RWPE2 (cell line): Measurements from ENCODE around the gene OSM.

Experiments
- ATAC-seq: fragments of 200-7000 bp; cut with Tn5 transposase; 3 replicates; pipeline ENCODE4 v1.9.1; 2021; ENCODE audit warnings: low read depth
- DNase-seq: peaks from one replicate; pipeline ENCODE4 v3.0.0-alpha.2; 2020; ENCODE audit warnings: low spot score
- H3K27ac ChIP-seq: fragments of 450-650 bp; 2 replicates; pipeline ENCODE4 v1.5.1; 2017; ENCODE audit warnings: mild to moderate bottlenecking; ENCODE audit not compliant: poor library complexity, severe bottlenecking
- H3K27me3 ChIP-seq: fragments of 250-450 bp; sonication (Bioruptor Pico); 2 replicates; pipeline ENCODE4 v1.5.1; 2021; ENCODE audit warnings: mild to moderate bottlenecking, moderate library complexity; ENCODE audit not compliant: insufficient read depth, poor library complexity, severe bottlenecking
- H3K36me3 ChIP-seq: fragments of 250-450 bp; sonication (Bioruptor Pico); 2 replicates; pipeline ENCODE4 v1.5.1; 2020; ENCODE audit warnings: low read depth, mild to moderate bottlenecking, moderate library complexity
- H3K4me1 ChIP-seq: fragments of 250-450 bp; sonication (Bioruptor Pico); 2 replicates; pipeline ENCODE4 v1.5.1; 2021; ENCODE audit warnings: mild to moderate bottlenecking, moderate library complexity; ENCODE audit not compliant: insufficient read depth, poor library complexity, severe bottlenecking
- H3K4me3 ChIP-seq: fragments of 250-450 bp; sonication (Bioruptor Pico); 2 replicates; pipeline ENCODE4 v1.5.1; 2021; ENCODE audit warnings: mild to moderate bottlenecking, moderate library complexity; ENCODE audit not compliant: severe bottlenecking
- H3K9me3 ChIP-seq: fragments of 250-450 bp; sonication (Bioruptor Pico); 2 replicates; pipeline ENCODE4 v1.5.1; 2021; ENCODE audit warnings: mild to moderate bottlenecking, moderate library complexity; ENCODE audit not compliant: severe bottlenecking
- TF ChIP-seq, protein P1 (sequence below): fragments of 450-650 bp; IDR thresholded peaks from one replicate; pipeline ENCODE4 v1.5.1; 2017; ENCODE audit warnings: mild to moderate bottlenecking, moderate library complexity; ENCODE audit not compliant: poor library complexity, severe bottlenecking

The OSM gene

DNA sequence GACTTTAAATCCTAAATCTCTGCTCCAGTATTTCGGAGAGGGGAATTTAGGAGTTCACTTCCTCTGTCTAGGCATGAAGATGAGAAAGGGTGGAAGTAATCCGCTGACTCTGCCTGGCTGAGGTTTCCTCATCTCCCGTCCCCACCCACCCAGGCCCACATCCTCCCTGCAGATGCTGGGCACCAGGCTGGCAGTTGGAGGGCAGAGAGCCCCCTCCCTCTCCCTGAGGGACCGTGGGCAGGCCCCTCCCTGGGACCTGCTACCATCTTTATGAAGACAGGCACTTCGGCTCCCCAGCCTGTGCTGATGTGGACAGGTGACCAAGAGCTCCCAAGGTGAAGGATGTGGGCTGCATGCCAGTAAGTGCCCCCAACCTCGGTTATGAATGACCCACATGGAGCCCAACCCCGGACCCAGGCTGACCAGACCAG, 16.0 kb upstream of the OSM start:
- H3K4me1 ChIP-seq, result peaks cover 3% of the 10 kb centered on the region
- no peaks in the 10 kb centered on the region for H3K36me3 ChIP-seq
- DNase-seq, result no peak
- H3K9me3 ChIP-seq, result no peaks in the 10 kb centered on the region
- no peak for ATAC-seq
- TF ChIP-seq, protein P1, sequence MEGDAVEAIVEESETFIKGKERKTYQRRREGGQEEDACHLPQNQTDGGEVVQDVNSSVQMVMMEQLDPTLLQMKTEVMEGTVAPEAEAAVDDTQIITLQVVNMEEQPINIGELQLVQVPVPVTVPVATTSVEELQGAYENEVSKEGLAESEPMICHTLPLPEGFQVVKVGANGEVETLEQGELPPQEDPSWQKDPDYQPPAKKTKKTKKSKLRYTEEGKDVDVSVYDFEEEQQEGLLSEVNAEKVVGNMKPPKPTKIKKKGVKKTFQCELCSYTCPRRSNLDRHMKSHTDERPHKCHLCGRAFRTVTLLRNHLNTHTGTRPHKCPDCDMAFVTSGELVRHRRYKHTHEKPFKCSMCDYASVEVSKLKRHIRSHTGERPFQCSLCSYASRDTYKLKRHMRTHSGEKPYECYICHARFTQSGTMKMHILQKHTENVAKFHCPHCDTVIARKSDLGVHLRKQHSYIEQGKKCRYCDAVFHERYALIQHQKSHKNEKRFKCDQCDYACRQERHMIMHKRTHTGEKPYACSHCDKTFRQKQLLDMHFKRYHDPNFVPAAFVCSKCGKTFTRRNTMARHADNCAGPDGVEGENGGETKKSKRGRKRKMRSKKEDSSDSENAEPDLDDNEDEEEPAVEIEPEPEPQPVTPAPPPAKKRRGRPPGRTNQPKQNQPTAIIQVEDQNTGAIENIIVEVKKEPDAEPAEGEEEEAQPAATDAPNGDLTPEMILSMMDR, result no peak
- H3K4me3 ChIP-seq, result no peak overlapping the region
- no peaks in the 10 kb centered on the region for H3K27me3 ChIP-seq
- H3K27ac ChIP-seq, result no peak overlapping the region

- no peak for DNase-seq
- H3K9me3 ChIP-seq, result no peaks in the 10 kb centered on the region
- peaks cover 7% of the 10 kb centered on the region for H3K4me1 ChIP-seq
- H3K27me3 ChIP-seq, result no peaks in the 10 kb centered on the region
- H3K27ac ChIP-seq, result no peak overlapping the region
- no peaks in the 10 kb centered on the region for H3K36me3 ChIP-seq
- ATAC-seq, result no peak
- TF ChIP-seq, protein P1, result no peak
- H3K4me3 ChIP-seq, result no peak overlapping the region
These were observed 13.9 kb upstream of the OSM start for GRCh38 chr22:30280505-30280904.

GRCh38 chr22:30279932-30280331, 13.3 kb upstream of the OSM start:
- Histone ChIP-seq H3K4me1 (peaks cover 7% of the 10 kb centered on the region), H3K27me3 (no peaks in the 10 kb centered on the region), H3K27ac (no peak overlapping the region), H3K9me3 (no peaks in the 10 kb centered on the region), H3K4me3 (no peak overlapping the region), H3K36me3 (no peaks in the 10 kb centered on the region)
- TF ChIP-seq, protein P1, result no peak
- ATAC-seq, result no peak
- DNase-seq, result no peak

- Histone ChIP-seq H3K4me3 (no peak overlapping the region), H3K27ac (no peak overlapping the region), H3K9me3 (no peaks in the 10 kb centered on the region), H3K4me1 (peaks cover 7% of the 10 kb centered on the region), H3K27me3 (no peaks in the 10 kb centered on the region), H3K36me3 (no peaks in the 10 kb centered on the region)
- peak; percentile 51 for DNase-seq
- TF ChIP-seq, protein P1, result no peak
- no peak for ATAC-seq
These were observed 12.6 kb upstream of the OSM start for GRCh38 chr22:30279046-30279788.
